Mucosa of gallbladder (tissue), 1 donor: ENCODE results near the gene EYS. TPM values are rescaled to one million over a fixed set of nuclear protein-coding genes. Genes with fewer than 3 reads are reported as not detected.

Experiments used
- DNase-seq: peaks from one replicate; pipeline ENCODE4 v3.0.0-alpha.2; 2020; ENCODE audit warnings: low spot score
- total RNA-seq: library from RNA; stranded (reverse); gene quantifications from one replicate; pipeline ENCODE4 v1.2.1, GENCODE V29; 2021
- donor health status: DM: no; HTN: no; CAD: no.

The EYS gene
- total RNA-seq: not detected

- no peak for DNase-seq
These were observed at the start of gene EYS for GRCh38 chr6:65707126-65707826. TSS of gene EYS (minus strand) at chr6:65707226. CDS start at chr6:65495410, 211,816 bp downstream.

DNA sequence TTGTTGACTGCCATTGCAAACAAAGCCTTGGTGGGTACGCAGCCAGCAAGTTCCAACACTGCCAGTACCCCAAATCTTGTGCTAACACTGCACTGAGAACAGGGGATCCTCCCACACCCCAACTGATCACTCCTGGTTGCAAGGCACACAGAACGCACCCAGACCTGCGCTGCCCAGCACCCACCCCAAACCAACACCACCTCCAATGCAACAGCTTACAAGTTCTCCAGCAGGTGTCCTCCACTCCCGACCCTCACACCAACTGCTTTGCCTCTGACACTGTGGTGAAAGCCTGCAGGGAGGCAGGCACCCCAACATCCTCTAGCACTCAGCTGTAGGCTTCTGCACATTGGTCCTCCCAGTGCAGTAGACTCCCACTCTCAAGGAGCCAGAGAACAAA, 39.3 kb upstream of the EYS start:
- no peak for DNase-seq

- DNase-seq: no peak
These were observed 38.6 kb upstream of the EYS start for GRCh38 chr6:65745614-65746013.

- DNase-seq: no peak
These were observed 22.0 kb upstream of the EYS start for GRCh38 chr6:65728879-65729479.

DNA sequence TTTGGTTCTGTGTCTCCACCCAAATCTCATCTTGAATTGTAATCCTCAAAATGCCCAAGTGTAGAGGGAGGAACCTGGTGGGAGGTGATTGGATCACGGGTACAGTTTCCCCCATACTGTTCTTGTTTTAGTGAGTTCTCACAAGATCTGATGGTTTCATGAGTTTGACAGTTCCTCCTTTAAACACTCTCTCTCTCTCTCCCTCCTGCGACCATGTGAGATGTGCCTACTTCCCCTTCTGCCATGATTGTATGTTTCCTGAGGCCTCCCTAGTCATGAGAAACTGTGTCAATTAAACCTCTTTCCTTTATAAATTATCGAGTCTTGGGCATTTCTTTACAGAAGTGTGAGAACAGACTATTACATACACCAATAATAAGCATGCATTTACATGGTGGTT, 12.1 kb upstream of the EYS start:
- DNase-seq: no peak

DNA sequence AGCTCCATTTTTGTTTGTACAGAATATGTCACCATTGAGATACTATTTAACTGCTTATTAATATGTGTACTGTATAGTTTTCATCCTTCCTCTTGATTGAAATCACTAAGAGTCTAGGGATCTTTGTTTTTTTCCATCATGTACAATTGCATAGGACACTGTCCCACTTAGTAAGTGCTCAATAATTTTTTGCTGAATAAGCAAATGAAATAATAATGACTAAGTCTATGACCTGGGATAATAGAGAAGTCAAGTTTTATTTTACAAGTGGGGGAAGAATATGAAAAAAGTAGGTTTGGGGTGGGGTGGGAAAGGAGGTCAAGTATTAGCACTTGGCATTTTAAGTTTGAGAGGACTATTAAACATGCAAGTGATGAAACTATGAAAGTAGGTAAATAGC, 4.5 kb upstream of the EYS start:
- DNase-seq: no peak

DNA sequence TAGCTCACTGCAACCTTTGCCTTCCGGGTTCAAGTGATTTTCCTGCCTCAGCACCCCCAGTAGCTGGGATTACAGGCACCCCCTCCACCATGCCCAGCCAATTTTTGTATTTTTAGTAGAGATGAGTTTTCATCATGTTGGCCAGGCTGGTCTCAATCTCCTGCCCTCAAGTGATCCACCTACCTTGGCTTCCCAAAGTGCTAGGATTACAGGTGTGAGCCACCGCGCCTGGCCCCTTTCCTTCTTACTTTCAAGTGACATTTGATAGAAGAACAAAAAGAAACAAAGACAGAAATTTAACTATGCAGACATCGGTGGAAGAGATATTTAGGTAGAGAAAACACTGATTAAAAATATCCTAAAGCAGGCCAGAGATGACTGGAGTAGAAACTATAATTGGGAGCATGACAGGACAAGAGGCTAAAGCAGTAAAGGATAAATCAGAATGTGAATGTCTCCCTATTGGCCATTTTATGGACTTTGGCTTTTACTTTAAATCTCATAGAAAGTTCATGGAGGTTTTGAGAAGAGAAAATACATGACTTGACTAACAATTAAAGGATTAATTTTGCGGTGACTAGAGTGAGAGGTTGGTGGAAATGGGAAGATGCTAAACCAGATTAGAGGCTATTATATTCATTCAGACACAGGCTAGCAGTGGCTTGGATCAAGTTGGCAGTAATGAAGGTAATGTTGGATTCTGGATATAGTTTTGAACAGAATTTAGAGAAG, 2.2 kb upstream of the EYS start:
- no peak for DNase-seq

GRCh38 chr6:65708162-65708561, 1.1 kb upstream of the EYS start:
- no peak for DNase-seq

DNA sequence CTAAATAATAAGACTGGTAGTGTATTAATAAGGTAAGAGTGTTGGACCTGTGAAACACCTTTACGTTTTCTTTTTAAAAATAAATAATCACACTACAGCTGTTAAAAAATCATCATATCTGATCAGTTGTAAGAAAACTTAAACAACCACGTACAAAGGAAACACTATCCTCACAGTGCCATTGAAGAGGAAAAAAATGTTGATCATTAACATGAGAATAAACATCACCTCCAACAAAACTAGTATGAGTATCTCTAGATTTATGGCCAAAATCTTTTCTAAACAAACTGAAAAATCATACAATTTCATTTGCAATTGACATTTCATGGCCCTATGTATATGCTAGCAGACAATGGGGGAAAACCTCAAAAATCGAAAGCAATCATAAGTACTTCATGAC, 590 bp downstream of the EYS start:
- DNase-seq: no peak

DNA sequence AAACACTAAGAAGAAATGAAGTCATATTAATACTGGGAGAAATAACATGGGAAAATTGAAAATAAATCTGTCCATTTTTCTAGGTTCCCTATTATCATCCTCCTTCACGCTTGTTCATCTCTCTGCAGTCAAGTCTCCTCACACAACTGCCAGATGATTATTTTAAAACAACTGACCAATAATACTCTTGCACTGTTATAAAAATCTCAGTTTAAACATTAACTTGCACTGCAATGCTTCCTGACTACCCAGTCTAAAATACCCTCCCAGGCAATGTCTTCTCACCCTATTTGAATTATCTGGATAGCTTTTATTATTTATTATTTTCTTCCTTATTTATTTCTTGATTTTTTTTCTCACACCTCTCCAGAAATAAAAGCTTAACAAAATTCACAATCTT, 5.7 kb downstream of the EYS start:
- no peak for DNase-seq

DNA sequence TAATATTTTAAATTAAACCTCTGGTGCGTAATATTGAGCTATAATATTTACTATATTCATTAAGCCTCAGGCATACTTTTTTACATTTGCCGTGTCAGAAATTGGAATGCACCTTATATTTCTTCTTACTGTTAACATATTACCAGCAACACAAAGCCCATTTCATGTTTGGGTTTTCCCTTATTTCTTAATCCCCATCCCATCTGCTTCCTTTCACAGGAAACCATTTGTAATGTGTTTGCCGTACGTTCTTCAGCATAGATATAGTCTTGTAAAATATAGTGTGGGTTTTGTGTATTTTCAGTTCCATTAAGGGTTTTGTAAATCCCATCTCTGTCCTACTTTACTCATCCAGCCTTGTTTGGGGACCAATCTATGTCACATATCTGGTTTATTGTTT, 6.5 kb downstream of the EYS start:
- no peak for DNase-seq

- no peak for DNase-seq
These were observed 14.9 kb downstream of the EYS start for GRCh38 chr6:65692109-65692508.

- no peak for DNase-seq
These were observed 26.8 kb downstream of the EYS start for GRCh38 chr6:65680232-65680631.

- DNase-seq: no peak
These were observed 35.1 kb downstream of the EYS start for GRCh38 chr6:65671922-65672321.

DNA sequence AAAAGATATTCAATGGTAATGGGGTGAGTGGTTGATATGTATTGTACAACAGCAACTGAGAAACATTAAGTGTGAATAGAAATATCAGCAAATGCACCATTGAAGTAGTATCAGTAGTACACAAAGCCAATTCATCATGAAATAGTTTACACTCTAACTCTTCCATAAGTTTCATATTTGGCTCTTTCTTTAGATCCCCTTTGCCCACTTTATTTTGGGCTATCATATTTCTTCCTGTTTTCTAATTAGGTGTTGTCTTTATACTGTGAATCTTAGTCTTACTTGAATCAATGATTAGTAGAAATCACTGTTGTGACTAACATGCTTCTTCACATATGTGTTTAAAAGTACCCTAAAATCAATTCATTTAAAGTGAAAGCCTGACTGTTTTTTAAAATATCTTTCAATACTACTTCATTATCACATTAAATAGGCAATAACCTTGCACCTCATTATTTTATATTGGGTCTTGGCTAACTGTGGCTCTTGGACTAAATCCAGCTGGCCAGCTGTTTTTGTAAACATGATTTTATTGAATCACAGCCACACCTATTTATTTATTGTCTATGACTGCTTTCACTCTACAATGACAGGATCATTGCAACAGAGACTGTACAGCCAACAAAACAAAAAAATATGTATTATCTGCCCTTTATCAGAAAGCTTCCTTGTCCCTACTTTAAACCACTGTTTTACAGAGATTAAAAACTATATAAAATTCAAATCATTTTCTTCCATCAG, 38.9 kb downstream of the EYS start:
- no peak for DNase-seq

DNA sequence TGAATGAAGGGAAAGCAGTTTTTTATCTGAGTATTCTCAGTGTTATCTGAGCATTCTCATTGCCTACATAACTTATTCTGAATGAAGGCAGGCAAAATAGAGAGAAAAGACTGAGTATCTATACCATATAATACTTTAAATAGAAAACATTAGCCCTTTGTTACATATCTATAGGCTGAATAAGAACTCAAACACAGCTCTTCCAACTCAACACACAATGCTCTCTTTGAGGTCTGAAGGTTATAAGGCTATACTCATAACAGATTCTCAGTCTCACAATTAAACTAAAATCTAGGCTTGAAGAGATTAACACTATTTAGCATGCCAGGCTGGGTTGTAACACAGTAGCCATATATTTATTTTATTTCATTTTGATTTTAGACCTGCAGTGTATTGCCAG, 56.9 kb downstream of the EYS start:
- DNase-seq: no peak

DNA sequence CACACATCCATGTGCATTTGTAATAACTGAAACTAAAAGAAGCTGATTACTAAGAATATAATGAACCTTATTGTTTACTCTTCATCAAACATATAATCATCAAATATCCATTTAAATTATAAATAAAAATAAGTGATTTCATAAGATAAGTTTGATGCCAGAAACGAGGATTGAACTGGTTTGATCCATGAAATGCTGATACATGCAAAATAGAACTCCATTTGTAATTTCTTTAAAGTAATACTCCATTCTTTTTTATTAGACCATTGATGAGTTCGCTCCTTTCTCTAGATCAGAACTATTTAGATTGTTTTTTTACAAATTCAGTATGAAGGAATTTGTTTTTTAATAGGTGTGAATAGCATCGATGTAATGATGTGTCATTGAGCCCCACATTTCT, 57.6 kb downstream of the EYS start:
- DNase-seq: no peak

GRCh38 chr6:65646544-65646943, 60.5 kb downstream of the EYS start:
- no peak for DNase-seq

DNA sequence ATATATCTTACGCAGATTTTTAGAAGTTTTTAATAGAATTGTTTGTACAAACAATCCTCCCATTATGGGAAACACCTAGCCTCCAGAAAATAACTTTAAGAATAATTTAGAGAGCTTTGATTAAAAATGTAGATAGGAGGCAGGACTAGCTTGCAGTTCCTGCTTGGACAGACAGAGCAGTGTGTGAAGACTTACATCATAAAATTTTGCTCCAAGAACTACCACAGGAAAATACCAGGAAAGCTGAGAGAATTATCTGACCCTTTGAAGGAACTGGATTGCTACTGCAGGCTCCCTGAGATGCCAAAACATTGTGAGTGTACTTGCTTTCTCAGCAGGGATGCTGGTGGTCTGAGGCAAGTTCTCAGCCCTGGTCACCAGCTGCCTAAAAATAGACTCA, 64.2 kb downstream of the EYS start:
- DNase-seq: no peak

DNA sequence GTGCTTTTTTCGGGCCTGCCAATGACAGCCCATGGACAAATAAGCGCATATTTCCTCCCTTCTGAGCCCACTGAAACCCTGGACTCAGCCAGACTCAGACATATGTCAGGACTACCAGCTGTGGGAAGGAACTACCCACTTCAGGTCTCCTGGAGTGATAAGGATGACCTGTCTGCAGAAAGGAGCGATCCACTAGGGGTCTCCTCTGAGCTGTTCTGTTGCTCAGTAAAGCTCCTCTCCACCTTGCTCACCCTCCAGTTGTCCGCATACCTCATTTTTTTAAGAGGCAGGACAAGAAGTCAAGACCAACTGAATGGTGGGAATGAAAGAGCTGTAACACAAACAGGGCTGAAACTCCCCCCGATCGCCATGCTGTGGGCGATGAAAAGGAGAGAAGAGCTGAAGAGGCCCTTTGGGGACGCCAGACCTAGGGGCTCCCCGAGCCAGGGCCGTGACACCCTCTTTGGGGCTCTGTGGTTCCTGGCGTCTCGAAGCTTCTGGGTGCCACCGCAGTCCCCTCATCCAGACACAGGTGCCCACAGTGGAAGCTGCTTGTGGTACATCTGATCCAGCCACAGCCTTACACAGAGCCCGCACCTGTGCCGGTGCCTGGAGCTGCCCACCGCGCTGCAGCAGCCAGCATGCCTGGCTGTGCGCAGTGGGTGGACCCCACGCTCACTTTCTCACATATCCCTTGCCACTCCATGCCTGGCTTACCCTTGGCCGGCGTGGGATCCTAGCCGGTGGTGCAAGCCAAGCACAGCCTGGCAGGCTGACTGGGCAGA, 68.8 kb downstream of the EYS start:
- no peak for DNase-seq

DNA sequence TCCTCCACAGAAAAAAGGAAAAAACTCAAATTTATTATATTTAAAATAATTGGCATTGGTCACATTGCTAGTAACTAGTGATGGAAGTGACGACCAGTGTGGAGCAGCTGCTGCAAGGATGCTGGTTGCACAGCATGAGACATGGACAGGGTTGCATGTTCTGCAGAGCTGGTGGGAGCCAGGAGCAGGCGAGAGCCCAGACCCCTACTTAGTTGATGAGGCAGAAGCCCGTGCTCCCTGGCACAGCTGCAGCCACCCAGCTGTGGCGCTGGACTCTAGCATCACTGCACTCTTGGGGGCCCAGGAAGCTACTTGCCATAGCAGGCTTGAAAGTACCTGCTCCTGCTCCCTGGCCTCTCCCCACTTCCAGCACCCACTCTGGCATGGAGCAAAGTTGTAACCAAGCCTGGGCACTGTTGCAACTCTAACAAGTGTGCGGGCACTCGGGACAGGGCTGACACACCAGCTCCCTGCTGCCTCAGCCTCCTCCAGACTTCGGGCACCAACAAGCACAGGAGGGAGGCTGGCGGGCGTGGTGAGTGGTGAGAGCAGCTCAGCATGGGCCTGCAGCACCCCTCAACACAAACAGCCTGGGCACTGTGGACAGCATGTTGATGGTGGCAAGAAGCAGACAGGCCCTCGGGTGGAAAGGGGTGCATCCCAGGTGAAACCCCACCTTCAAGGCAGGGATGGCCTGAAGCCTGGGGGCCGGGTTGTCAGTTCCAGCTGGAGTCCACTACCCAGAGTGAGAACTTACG, 69.6 kb downstream of the EYS start:
- no peak for DNase-seq
